NCI-H146 (cell line): Measurements from ENCODE around the gene DHX30.
"Not testable (repeated sequence)": the region's sequence is repeated elsewhere in the genome, so short reads cannot be mapped to it uniquely, and the experiment has no call there.

Experiments used
- DNase-seq: peaks from one replicate; lab custom pipeline; 2025; lab: John Stamatoyannopoulos, UW

DHX30 gene

DNA sequence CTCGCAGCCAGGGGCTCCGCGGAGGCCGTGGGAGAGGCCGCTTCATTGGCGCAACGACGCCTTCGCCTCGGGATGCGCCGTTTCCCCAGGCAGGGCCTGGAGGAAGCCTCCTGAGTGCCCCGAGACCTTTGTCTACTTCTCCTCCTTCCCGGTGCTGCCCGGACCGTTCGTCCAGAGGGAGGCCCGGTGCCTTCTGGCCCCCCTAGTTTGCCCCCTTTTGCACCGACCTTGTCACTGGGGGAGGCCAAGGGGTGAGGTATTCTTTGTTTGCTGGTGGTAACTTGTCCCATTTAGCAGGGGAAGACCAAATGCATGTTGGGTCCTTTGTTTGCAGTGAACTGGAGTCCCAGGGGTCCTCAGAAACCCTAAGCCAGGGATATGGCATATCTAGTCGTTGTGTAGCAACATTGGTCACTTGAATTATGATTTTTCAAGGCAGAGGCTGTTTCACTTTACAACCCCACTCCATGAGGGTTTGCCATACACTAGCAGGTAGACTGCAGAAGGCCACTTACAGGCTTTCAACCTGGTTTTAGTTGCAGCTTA, 615 bp downstream of the DHX30 start:
- DNase-seq, result peak; percentile 82

DNA sequence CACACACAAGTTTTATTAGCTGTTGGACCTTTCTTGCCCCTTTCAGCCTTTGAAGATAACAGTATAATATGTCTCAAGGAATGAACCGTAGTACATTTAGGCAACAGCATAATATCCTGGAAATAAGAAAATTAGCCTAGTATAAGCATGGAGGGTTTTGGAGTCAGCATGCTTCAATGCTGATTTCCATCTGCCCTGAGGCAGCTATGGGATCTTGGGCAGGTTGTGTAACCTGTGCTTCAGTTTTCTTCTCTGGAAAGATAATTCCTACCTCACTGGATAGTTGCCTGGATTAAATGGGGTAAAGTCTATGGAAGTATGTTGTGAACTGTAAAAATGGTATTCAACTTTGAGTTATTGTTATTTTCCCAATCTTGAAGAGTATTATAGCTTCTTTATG, 1.6 kb downstream of the DHX30 start:
- no peak for DNase-seq

GRCh38 chr3:47813551-47814177, 10.7 kb downstream of the DHX30 start:
- DNase-seq, result no peak

- no peak for DNase-seq
These were observed 14.7 kb downstream of the DHX30 start for GRCh38 chr3:47817609-47818008.

DNA sequence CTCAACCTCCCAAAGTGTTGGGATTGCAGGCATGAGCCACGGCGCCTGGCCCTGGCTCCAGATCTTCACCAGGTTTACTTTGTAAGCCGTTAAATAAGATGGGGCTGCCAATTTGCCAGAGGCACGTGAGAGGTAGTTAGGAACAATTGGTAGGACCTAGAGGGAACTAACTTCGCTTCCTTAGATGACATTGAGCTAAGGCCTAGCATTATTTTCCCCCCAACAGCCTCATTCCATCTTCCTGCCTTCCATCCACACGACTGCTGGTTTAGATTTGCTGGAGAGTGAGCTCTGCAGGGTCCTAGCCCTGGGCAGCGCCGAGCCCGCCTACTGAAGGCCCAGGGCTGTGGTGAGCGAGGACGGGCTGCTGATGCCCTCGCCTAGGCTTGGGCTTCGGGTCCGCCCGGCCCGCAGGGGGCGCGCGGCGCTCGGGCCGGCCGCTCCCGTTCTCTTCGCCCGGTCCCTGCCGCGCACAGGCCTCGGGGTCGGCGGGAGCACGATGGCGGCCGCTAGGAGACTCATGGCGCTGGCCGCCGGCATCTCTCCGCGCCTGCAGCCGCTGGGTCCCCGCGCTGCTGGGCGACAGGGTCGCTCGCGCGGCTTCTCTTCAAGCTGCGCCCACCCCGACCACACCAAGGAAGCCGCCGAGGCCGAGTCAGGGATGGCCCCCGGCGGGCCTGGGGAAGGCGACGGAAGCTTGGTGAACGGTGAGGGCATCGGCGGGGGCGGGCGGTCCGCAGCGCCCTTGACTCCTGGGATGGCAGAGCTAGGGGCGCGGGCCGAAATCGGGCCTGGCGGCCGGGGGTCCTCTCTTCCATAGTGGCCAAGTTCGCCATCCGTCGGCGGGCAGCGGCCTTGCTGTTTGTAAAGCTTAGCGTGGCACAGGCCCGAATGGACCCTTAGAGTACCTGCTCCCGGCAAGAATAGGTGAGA, 21.9 kb downstream of the DHX30 start:
- DNase-seq, result peak; percentile 77

GRCh38 chr3:47825590-47825989, 22.7 kb downstream of the DHX30 start:
- no peak for DNase-seq

- DNase-seq, result not testable (repeated sequence)
These were observed 26.5 kb downstream of the DHX30 start for GRCh38 chr3:47829482-47829881.

GRCh38 chr3:47836986-47837385, 34.0 kb downstream of the DHX30 start:
- no peak for DNase-seq

DNA sequence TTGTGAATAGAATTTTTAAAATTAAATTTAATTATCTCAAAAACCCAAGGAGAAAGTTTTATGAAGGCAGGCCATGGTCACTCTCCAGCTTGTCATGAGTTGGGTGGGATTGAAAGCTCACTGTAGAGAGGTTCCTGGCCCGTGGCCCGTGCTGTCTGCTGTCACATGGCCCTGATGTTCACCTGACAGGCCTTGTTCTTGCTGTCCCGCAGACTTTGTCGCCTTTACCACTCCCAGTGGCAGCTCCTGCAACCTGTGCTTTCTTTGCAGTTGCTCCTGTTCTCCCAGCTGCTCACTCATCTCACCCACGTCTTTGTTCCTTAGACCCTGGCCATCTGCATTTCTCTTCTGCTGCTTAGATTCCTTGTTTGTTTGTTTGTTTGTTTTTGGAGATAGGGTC, 35.6 kb downstream of the DHX30 start:
- DNase-seq, result no peak

- no peak for DNase-seq
These were observed 38.9 kb downstream of the DHX30 start for GRCh38 chr3:47841786-47842349.

DNA sequence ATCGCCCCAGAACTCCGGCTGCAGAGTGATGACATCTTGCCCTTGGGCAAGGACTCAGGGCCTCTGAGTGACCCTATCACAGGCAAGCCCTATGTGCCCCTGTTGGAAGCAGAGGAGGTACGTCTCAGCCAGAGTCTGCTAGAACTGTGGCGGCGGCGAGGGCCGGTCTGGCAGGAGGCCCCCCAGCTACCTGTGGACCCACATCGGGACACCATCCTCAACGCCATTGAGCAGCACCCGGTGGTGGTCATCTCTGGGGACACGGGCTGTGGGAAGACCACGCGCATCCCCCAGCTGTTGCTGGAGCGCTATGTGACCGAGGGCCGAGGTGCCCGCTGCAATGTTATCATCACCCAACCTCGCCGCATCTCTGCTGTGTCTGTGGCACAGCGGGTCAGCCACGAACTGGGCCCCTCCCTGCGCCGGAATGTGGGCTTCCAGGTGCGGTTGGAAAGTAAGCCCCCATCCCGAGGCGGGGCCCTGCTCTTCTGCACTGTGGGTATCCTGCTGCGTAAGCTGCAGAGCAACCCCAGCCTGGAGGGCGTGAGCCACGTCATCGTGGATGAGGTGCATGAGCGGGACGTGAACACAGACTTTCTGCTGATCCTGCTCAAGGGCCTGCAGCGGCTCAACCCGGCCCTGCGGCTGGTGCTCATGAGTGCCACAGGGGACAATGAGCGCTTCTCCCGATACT, 43.4 kb downstream of the DHX30 start:
- no peak for DNase-seq

DNA sequence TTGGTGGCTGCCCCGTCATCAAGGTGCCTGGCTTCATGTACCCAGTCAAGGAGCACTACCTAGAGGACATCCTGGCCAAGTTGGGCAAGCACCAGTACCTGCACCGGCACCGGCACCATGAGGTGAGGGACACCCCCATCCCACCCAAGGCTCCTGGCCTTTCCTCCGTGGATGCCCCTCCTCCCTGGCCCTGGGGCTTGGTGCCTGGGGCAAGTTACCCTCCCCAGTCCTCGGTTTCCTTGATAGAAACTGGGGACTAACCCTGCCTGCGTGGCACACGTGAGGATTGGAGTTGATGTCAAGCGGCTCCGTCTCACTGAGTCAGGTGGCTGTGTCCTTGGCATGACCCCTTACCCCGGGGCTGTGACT, 43.9 kb downstream of the DHX30 start:
- no peak for DNase-seq

DNA sequence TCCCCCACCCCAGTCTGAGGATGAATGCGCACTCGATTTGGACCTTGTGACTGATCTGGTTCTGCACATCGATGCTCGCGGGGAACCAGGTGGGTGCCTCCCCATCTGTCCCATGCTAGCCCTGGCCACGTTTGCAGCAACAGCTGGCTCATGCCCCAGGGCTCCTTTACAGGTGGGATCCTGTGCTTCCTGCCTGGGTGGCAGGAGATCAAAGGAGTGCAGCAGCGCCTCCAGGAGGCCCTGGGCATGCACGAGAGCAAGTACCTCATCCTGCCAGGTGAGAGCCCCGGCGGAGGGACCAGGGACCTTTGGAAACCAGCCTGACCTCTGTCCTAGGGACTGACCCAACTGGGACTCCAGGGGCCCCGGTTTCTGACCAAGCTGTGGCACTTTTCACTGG, 44.3 kb downstream of the DHX30 start:
- no peak for DNase-seq

- DNase-seq, result no peak
These were observed 45.0 kb downstream of the DHX30 start for GRCh38 chr3:47847801-47848518.

GRCh38 chr3:47848599-47849117, 45.7 kb downstream of the DHX30 start:
- no peak for DNase-seq

DNA sequence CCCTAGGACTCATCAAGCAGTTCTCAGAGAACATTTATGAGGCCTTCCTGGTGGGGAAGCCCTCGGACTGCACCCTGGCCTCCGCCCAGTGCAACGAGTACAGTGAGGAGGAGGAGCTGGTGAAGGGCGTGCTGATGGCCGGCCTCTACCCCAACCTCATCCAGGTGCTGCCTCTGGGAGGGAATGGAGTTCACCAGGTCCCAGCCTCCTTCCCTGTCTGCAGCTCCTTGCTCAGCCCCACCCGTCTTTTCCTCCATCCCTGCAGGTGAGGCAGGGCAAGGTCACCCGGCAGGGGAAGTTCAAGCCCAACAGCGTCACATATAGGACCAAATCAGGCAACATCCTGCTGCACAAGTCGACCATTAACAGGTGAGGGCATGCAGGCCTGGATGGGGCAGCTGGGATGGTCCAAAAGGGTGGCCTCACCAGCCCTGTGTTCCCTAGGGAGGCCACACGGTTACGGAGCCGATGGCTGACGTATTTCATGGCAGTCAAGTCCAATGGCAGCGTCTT, 46.3 kb downstream of the DHX30 start:
- no peak for DNase-seq

DNA sequence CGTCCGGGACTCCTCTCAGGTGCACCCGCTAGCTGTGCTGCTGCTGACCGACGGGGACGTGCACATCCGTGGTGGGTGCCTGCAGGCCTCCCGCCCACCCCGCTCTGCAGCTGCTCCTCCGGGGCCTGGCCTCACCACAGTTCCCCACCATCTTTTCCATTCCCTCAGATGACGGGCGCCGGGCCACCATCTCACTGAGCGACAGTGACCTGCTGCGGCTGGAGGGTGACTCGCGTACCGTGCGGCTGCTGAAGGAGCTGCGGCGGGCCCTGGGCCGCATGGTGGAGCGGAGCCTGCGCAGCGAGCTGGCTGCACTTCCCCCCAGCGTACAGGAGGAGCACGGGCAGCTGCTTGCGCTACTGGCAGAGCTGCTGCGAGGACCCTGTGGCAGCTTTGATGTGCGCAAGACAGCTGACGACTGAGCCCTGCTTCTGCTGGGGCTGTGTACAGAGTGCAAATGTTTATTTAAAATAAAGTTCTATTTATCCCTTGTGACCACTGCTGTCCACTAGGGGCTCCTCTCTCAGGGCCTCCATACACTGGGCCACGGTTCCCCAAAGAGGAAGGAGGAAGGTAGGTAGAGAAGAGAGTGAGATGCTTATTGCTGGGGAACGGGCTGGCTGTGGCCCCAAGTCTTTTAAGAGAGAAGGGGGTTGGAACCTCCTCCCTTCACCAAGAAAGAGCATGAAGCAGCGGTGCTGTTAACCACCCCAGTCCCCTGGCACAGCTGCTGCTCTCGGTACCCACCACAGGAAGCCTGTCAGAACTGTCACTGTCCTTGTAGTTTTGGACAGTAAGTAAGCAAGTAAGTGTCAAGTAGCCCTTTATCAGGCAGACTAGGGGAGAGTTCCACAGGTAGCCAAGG, 47.0 kb downstream of the DHX30 start:
- DNase-seq, result no peak

DNA sequence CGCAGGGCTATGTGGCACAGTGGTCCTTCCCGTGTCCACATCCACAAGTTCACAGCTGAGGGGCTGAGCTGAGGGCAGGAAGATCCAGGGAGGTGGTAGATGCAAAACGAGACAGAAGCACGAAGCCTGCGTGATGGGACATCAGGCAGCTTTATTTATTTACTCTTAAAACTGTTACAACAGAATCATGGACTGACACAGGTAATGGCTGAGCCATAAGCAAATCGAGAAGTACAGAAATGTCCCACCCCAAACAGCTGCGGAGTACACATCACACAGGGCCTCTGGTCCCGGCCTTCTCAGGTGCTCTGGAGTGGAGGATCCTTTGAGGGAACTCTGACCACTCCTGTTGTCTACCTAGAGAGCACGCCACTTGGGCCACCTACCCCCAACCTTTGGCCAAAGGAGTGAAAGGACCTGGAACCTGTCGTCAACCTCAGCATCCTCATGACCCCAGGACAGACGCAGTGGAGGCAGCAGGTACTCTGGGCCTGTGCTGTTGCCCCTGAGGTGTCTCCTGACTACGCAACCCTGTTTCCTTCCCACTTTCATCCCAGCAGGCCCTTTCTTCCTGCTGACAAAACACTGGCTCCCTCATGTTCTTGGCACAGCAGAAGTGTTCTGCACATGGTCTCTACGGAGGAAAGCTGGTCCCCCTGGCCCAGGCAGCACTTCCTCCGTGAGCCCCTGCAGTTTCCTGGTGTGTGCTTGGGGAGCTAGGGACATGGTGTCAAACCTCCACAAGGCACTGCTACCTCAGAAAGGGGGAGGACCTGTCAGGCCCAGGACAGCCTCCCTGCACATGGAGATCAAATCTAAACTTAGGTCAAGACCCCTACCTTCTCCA, 47.8 kb downstream of the DHX30 start:
- DNase-seq, result no peak

- no peak for DNase-seq
These were observed 49.1 kb downstream of the DHX30 start for GRCh38 chr3:47851888-47852603.
